HG03442 (cell line): Measurements from ENCODE around the gene C15orf39.

Experiments
- ATAC-seq: cut with Tn5 transposase; IDR thresholded peaks from one replicate; pipeline ENCODE4 v1.9.1; 2021; ENCODE audit warnings: mild to moderate bottlenecking, moderate library complexity; ENCODE audit not compliant: unreplicated experiment

Gene C15orf39

DNA sequence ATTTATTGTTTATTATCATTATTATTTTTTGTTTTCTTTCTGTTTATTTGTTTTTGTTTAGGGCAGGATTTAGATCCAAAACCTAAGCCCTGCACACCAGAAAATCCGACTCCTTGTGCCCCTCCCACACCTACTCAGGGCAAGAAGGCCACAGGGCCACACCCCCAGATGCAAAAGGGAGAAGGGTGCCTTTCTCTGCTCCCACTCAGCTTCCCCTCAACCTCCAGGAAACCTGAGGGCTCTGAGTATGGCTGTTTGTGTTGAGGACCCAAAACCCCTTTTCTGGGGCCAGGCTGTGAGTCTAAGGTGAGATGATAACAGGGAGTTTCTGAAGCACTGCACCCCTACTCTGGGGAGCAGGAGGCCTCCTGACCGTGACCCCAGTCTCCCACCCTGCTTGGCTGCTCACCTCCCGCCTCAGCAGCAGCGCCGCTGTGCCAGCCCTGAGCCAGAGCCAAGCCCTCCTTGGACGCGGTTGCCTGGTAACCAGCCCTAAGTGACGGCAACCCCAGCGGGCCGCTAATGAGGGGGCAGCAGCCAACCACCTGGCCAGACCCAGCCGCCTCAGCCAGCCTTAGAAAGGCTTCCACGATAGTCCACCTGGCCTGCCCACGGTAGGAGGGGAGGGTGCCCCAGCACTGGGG, 6.4 kb upstream of the C15orf39 start:
- ATAC-seq = no peak

DNA sequence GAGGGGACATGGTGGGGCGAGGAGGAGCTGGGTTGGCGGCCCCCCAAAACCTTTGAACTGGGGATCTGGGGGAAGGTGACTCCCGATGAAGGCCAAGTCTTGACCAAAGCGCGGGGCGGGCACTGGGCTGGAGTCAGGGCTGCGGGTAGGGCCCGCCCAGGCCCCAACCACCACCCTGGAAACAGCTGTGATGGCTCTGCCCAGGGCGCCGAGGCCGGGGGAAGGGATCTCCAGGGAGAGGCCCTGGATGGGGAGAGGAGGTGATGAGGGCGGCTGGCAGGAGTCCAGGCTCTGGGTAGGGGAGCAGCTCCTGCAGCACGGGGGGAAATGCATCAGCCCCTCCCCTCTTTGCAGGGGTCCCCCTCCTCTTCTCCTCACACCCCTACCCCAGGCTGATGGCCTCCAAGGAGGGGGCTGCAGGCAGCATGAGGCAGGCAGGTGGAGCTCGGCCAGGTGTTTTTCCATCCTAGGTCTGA, 5.9 kb upstream of the C15orf39 start:
- no peak for ATAC-seq

DNA sequence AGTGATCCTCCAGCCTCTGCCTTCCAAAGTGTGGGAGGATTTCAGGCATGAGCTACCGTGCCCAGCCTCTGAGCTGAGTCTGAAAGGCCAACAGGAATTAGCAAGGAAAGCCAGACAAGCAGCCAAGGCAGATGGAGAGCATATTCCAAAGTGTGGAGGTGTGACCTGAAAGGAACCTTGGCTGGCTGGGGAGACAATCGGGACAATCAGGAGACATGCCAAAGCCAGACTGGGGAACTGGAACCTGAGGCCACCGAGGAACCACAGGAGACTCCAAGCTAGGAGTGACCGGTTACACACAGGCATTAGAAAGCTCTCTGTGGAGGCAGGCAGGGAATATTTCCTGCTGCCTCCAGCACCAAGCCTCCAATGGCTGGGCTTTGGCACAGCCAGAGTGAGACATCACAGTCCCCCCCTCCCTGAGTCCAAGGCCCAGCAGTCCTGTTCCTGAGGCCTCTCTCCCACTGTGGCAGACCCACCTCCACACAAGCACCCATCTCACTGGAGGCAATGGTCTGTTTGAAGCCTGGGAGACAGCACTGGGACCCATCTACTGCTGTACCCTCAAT, 4.5 kb upstream of the C15orf39 start:
- no peak for ATAC-seq

DNA sequence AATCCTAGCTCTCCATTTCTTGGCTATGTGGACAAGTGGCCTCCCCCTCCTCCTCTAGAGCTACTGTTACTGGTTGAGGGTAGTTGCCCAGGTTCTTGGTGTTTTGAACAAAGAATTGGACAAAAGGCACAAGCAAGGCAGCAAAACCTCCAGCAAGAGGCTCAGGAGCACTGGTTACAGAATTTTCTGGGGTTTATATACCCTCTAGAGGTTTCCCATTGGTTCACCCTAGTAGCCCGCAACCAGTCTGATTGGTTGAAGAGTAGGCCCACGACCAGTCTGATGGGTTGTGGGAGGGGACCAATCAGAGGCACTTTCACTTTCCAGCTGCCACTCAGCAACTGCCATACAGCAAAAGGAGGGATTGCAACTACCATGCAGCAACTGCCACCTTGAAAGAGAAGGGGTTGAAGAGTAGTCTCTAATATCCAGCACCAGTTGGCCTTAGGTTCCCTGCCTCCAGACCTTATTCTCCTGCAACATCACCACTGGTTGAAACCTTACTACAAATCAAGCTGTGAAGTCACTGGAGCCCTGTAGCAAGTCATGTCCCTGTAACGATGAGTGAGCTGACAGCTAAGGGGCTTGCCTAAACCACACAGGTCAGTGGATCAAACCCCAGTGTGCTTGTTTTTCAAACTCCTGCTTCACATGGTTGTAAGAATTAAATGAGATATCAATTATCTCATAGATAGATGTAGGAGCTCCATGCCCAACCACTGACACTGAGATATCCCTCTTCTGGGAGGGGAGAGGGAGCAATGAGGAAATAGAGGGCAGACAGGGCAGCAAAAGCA, 2.9 kb upstream of the C15orf39 start:
- no peak for ATAC-seq

DNA sequence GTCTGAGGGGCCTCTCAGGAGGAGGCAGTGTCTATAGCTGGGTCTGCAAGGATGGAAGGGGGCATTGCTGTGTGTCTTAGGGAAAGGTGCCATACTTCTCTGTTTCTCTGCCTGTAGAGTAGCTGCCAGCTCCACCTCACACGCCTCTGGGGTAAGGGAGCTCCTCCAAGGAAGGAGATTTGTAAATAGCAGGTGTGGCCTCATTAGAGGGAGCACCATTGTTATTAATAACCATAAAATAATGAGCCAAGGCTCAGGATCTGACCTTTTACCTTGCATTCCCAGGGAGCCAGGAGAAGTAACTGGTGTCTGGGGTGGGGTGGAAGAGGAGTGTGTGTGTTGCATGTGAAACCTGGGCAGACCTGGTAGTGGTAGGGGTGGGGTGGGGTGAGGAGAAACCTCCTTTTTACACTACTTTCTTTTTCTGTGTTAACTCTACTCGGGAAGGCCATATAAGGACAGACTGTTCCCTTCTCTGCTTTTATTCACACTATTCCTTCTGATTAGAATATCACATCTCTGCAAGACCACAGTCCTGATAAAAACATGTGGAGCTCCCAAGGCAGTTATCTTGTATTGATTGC, 2.2 kb upstream of the C15orf39 start:
- no peak for ATAC-seq

DNA sequence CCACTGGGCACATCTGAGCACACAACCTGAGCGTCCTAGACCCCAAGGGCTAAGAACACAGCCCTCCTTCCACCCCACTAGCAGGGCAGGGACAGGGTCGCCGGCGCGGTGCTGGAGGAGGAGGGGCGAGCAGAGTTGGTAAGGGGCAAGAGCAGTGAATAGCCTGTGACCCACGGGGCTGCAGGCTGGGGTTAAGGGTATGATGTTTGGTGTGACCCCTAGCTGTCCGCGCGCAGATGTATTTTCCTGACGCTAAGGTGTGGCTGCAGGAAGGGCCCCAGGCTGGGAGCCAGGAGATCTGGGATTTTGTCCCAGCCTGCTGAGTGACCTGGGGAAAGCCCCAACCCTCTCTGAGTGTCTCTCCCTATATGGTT, 1.3 kb upstream of the C15orf39 start:
- ATAC-seq = no peak

DNA sequence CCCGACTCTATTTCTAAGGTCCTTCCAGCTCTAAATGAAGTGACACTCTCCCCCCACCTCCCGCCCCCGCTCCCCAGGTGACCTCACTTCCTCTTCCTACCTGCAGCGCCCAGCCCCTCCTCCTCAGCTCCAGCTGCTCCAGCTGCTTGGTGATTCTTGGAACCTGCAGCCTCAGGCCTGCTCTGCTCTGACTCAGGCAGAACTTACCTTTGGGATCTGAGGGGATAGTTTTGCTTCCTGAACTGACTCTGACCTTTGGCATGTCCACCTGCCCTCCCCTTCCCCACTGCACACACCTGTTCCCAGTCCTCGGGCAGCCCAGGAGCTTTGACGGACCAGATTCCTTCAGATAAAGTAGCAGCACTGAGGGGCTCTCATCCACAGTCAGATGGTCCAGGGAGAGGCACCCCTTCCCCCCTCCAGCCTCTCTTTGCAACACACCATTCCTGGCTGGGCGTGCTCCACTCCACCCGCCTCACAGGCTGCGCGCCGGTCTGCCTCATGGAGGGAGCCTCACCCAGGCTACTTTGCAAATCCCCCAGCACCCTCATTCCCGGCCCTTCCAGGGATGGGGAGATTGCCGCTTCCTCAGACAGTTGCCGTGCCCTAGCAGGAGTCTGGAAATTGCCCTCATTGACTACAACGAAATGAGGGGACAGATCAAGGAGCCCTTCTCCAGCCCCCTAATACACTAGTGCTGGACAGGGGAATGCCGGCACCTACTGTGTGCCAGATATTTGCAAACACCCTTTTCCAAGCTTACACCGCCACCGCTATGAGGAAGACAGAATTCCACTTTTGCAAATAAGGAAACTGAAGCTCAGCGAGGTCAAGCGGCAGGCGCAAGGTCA, 692 bp upstream of the C15orf39 start:
- no peak for ATAC-seq

DNA sequence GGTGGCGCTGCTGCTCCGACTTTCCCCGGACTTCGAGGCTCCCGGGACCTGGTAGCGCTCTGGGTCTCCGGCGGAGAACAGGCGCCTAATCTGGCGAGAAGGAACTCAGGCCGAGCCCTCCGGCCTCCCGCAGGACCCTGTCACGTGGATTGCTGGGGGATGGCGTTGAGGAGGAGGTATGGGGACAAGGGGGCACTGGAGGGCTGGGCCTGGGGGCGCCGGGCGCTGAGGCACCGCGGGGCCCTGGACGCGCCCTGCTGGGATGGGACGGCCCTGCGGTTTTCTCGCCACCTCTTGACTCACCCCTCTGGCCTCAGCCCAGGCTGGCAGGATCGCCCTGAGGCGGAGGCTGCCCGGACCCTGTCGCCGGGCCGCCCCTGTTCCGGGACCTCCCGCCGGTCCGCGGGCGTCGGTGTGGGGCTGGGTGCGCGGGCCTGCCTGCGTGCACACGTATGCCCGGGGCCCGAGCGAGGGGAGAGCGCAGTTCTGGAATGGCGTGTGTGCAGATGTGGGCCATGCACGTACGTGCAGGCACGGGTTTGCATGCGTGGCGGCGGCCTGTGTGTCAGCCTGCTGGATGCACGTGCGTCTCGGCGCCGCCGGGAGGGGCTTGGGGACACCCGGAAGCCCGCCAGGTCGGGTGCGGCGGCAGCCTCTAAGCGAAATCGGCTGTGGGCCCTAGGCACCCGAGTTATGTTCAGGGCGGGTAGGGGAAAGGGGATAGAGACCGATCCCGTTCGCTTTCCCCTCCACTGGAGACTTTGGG, 752 bp downstream of the C15orf39 start:
- peak; percentile 30 for ATAC-seq

DNA sequence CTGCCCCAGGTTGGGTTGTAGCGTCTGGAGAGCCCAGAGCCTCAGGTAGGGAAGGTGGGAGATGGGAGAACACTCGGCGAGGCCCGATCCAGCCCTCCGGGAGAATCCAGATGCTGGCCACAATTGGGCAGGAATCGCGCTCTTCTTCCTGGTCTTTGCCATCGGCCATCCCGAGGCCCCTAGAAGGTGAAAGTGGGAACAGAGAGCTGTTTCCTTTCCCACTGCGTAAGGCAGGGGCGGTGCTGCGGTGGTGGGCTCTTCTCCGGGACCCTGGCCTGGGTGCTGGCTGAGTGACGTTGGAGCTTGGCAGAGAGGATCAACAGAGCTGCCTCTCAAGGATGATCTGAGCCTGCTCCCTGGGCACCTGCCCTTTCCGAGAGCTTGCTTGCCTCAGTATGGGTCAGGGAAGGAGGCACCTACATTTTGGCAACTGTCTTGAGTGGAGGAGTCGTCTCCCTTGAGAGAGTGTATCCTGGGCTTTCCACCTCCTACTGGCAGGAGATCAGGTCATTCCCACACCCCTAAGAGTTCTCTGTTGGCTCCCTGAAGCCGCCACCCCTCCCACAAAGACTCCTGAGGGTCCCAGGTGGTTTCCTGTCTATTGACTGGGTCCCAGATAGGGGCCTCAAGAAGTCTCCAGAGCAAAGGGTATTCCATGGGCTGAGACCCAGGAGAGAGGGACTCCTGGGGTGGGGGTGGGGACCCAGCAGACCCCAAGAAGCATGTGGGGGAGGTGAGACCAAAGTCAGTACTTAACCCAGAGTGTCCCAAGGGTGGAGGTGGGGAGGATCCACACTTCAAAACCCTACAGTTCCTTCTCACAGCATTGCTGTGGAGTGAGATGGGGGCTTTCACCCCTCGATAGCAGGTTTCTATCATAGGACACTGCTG, 1.6 kb downstream of the C15orf39 start:
- no peak for ATAC-seq

DNA sequence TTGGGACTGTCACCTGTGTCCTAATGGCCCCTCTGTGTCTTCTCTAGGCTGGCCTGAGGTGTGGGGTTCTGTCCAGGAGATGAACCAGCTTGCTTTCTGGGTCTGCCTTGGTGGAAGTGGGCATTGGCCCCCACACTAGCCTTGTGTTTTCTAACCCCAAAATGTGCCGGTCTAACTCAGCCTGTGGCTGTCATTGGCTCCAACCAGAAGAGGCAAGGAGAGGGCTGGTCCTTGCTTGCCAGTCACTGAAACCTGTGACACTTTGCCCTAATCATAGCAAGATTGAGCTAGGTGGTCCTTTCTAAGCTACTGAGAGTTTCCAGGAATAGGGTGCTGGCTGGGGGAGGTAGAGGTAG, 2.2 kb downstream of the C15orf39 start:
- no peak for ATAC-seq

DNA sequence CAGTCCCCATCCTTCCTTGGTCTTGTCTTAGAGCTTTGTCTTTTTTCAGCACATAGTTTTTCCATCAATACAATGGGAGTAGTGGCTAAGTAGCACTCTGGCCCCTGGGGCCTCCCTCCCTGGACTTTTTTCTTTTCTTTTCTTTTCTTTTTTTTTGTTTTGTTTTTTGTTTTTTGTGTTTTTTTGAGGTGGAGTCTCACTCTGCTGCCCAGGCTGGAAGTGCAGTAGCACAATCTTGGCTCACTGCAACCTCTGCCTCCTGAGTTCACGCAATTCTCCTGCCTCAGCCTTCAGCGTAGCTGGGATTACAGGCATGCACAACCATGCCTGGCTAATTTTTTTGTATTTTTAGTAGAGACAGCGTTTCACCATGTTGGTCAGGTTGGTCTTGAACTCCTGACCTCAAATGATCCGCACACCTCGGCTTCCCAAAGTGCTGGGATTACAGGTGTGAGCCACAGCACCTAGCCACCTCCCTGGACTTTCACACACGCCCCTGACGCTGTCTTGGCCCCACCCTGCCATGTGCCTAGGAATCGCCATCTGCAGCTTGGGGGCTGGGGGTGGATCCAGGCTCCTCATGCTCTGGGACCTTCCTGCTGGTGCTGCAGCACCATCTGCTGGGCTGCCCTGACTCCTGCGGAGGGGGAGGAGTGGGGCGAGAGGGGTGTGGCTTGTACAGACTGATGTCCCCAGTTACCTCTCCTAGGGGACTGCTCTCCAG, 2.8 kb downstream of the C15orf39 start:
- ATAC-seq = no peak

DNA sequence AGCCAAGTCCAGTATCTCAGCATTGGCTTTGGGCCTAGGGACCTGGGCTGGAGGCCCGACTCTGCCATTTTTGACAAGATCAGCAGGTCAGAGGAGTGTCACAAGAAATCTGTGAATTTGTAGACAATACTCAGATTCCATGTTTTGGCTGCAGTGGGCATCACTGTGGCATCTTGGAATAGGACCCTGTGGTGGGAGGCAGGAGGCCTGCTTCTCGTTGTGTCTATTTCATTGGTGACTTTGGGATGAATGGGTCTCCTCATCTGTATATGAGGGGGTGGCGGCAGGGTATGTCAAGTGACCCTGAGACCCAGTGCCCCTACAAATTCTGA, 3.3 kb downstream of the C15orf39 start:
- ATAC-seq = no peak

DNA sequence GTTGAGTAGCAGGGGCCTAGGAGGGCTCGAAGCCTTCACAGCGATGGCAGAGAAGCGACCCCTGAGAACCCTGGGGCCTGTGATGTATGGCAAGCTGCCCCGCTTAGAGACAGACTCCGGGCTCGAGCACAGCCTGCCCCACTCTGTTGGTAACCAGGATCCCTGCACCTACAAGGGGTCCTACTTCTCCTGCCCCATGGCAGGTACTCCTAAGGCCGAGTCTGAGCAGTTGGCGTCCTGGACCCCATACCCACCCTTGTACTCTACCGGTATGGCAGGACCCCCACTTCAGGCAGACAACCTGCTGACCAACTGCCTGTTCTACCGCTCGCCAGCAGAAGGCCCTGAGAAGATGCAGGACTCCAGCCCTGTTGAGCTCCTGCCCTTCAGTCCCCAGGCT, 4.3 kb downstream of the C15orf39 start:
- ATAC-seq = no peak

DNA sequence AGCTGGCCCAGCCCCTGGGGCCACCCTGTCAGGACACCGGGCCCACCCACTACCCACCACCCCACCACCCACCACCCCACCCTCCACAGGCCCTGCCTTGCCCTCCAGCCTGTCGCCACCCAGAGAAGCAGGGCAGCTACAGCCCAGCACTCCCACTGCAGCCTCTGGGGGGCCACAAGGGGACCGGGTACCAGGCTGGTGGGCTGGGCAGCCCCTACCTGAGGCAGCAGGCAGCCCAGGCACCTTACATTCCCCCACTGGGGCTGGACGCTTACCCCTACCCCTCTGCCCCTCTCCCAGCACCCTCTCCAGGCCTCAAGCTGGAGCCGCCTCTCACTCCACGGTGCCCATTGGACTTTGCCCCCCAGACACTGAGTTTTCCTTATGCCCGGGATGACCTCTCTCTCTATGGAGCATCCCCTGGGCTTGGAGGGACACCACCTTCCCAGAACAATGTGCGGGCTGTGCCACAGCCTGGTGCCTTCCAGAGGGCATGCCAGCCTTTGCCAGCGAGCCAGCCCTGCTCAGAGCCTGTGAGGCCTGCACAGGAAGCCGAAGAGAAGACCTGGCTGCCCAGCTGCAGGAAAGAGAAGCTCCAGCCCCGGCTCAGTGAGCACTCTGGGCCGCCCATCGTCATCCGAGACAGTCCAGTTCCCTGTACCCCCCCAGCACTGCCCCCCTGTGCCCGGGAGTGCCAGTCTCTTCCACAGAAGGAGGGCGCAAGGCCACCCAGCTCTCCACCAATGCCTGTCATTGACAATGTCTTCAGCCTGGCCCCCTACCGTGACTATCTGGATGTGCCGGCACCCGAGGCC, 5.3 kb downstream of the C15orf39 start:
- no peak for ATAC-seq

DNA sequence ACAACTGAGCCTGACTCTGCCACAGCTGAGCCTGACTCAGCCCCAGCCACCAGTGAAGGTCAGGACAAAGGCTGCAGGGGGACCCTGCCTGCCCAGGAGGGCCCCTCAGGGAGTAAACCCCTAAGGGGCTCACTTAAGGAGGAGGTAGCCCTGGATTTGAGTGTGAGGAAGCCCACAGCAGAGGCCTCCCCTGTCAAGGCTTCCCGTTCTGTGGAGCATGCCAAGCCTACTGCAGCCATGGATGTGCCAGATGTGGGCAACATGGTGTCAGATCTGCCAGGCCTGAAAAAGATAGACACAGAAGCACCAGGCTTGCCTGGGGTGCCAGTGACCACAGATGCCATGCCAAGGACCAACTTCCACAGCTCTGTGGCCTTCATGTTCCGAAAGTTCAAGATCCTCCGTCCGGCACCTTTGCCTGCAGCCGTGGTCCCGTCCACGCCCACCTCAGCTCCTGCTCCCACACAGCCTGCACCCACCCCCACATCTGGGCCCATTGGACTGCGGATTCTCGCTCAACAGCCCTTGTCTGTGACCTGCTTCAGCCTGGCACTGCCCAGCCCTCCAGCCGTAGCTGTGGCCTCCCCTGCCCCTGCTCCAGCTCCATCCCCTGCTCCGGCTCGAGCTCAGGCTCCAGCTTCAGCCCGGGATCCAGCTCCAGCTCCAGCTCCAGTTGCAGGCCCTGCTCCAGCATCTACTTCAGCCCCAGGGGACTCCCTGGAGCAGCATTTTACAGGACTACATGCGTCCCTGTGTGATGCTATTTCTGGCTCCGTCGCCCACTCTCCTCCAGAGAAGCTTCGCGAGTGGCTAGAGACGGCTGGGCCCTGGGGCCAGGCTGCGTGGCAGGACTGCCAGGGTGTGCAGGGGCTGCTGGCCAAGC, 6.2 kb downstream of the C15orf39 start:
- ATAC-seq = no peak

DNA sequence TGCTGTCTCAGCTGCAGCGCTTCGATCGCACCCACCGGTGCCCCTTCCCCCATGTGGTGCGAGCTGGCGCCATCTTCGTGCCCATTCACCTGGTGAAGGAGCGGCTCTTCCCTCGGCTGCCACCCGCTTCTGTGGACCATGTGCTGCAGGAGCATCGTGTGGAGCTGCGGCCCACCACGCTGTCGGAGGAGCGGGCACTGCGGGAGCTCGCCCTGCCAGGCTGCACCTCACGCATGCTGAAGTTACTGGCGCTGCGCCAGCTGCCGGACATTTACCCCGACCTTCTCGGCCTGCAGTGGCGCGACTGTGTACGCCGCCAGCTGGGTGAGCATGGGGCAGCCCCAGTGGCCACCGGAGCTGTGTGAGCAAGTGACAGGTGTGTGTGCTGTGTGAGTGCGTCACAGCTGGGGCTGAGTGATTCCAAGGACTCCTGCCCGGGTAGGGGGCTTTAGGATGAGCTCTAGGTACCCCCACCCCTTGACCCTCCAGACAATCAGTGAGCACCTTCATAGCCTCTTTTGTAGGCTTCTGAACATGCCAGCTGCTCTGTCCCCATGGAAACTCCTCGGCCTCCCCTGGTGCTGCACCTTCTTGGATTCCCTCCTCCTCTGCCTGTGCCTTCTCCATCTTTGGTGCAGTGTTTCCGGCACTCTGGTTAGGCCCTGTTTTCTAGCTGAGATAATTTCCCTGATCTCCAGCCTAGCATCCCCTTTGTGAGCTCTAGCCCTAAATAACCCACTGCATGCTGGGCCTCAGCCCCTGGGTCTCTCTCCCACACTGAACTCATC, 7.0 kb downstream of the C15orf39 start:
- ATAC-seq = no peak
